GM12878 (cell line): ENCODE data around the gene CYP8B1. TPM values are rescaled to one million over a fixed set of nuclear protein-coding genes. Genes with fewer than 3 reads are reported as not detected.

ENCODE experiments used
- ATAC-seq: fragments of 200-7000 bp; cut with Tn5 transposase; 3 replicates; pipeline ENCODE4 v1.9.1; 2020; ENCODE audit warnings: mild to moderate bottlenecking, moderate library complexity
- BruUV-seq: library from RNA; stranded (reverse); fragments of 400-500 nt; replicated peaks from 2 replicates; lab custom pipeline; 2021; lab: Mats Ljungman, UMichigan
- CTCF ChIA-PET: fragments of 300-600 bp; sonication (Branson Sonifier 250); formaldehyde crosslinking; extraction: SDS; loops from one replicate; lab custom pipeline; 2021; ENCODE audit warnings: inconsistent platforms; lab: Yijun Ruan, JAX
- POLR2A ChIA-PET: fragments of 350-600 bp; formaldehyde crosslinking; extraction: SDS; loops from one replicate; lab custom pipeline; 2021; ENCODE audit warnings: inconsistent platforms; lab: Charles Lee
- RAD21 ChIA-PET: fragments of 300-600 bp; sonication (Branson Sonifier 250); formaldehyde crosslinking; loops from one replicate; lab custom pipeline; 2023; ENCODE audit warnings: antibody characterized with exemption; ENCODE audit not compliant: unreplicated experiment; lab: Charles Lee
- SMC1A ChIA-PET: fragments of 300-600 bp; sonication (Branson Sonifier 250); formaldehyde crosslinking; loops from one replicate; lab custom pipeline; 2023; ENCODE audit not compliant: unreplicated experiment, uncharacterized antibody; lab: Charles Lee
- DNase-seq: peaks from one replicate; pipeline ENCODE4 v3.0.0-alpha.2; 2011; ENCODE audit warnings: low read depth, low spot score
- FAIRE-seq: peaks from 3 replicates; lab custom pipeline; 2011; peaks lifted over from hg19 to GRCh38; lab: Jason Lieb, UNC
- H2AFZ ChIP-seq: 2 replicates; pipeline ENCODE4 v1.6.0; 2011; ENCODE audit warnings: low read depth, low read length, control low read depth; ENCODE audit not compliant: control insufficient read depth
- H3K27ac ChIP-seq: 2 replicates; pipeline ENCODE4 v1.5.1; 2011; ENCODE audit warnings: control low read depth; ENCODE audit not compliant: control insufficient read depth, insufficient read depth
- H3K27me3 ChIP-seq, 2 experiments: replicated peaks in 1 of 2; 2 replicates each; pipeline versions ENCODE4 v1.6.0 to v1.6.1; 2011; ENCODE audit warnings: low read length in 1 of 2; ENCODE audit not compliant: control insufficient read depth in 2 of 2, insufficient read depth in 2 of 2
- H3K36me3 ChIP-seq, 2 experiments: 2 replicates each; pipeline ENCODE4 v1.5.1; 2011; ENCODE audit warnings: low read length in 1 of 2; ENCODE audit not compliant: control insufficient read depth in 2 of 2, insufficient read depth in 2 of 2
- H3K4me1 ChIP-seq: 2 replicates; pipeline ENCODE4 v1.6.1; 2011; ENCODE audit warnings: mild to moderate bottlenecking, low read length, moderate library complexity, mixed read lengths; ENCODE audit not compliant: control insufficient read depth, insufficient read depth
- H3K4me2 ChIP-seq: 2 replicates; pipeline ENCODE4 v1.6.0; 2011; ENCODE audit warnings: control low read depth; ENCODE audit not compliant: control insufficient read depth, insufficient read depth
- H3K4me3 ChIP-seq: fragments of 200-600 bp; sonication (generic); 2 replicates; pipeline ENCODE4 v1.5.1; 2016
- H3K79me2 ChIP-seq: 2 replicates; pipeline ENCODE4 v1.6.0; 2011; ENCODE audit warnings: low read length; ENCODE audit not compliant: control insufficient read depth, insufficient read depth
- H3K9ac ChIP-seq: 2 replicates; pipeline ENCODE4 v1.8.0; 2011; ENCODE audit warnings: low read length, control low read depth, mixed read lengths; ENCODE audit not compliant: control insufficient read depth, insufficient read depth
- H3K9me3 ChIP-seq: replicated peaks from 3 replicates; pipeline ENCODE4 v1.5.1; 2011; ENCODE audit warnings: mild to moderate bottlenecking, low read length; ENCODE audit not compliant: control insufficient read depth, insufficient read depth
- H4K20me1 ChIP-seq: 2 replicates; pipeline ENCODE4 v1.6.0; 2011; ENCODE audit not compliant: control insufficient read depth, insufficient read depth
- ATF7 ChIP-seq: fragments of 450-650 bp; IDR thresholded peaks from 2 replicates; pipeline ENCODE4 v1.6.1; 2016; ENCODE audit warnings: low read depth, mild to moderate bottlenecking
- FOXK2 ChIP-seq: fragments of 450-650 bp; IDR thresholded peaks from 2 replicates; pipeline ENCODE4 v1.6.1; 2017; ENCODE audit warnings: mild to moderate bottlenecking, moderate library complexity
- NR2C1 ChIP-seq: fragments of 450-650 bp; IDR thresholded peaks from 2 replicates; pipeline ENCODE4 v1.6.1; 2017; ENCODE audit warnings: antibody characterized with exemption, mild to moderate bottlenecking, moderate library complexity
- PAX8 ChIP-seq: fragments of 450-650 bp; IDR thresholded peaks from 2 replicates; pipeline ENCODE4 v1.6.1; 2017; ENCODE audit warnings: mild to moderate bottlenecking, moderate library complexity
- WGBS: methylation state at CpG from one replicate; pipeline ENCODE4 v1.1.6; 2016; ENCODE audit warnings: low lambda C conversion rate; ENCODE audit not compliant: insufficient replicate concordance, insufficient coverage; ENCODE audit errors: missing lambda C conversion rate; 5-methylcytosine and 5-hydroxymethylcytosine counted together
- in situ Hi-C: fragments of 300-500 bp; cut with MboI; formaldehyde crosslinking; loops from 9 replicates; pipeline ENCODE4 v1.14.3; 2018; ENCODE audit warnings: mixed read lengths
- intact Hi-C: fragments of 100-400 bp; cut with micrococcal nuclease; formaldehyde crosslinking; loops from one replicate; pipeline ENCODE4 v1.14.2; 2022; ENCODE audit not compliant: unreplicated experiment
- polyA plus RNA-seq, 11 experiments: library from polyadenylated mRNA; depleted of rRNA in 4 of 11; unstranded in 6 of 11; stranded (reverse) in 5 of 11; fragments of >200 nt; fragmentation: Nextera tagmentation in 4 of 11; fragmentation: Illumina TruSeq in 1 of 11; extraction: Ambion mirVana in 4 of 11; extraction: Trizol in 1 of 11; gene quantifications; 1 replicate in 1 of 11; 2 replicates in 10 of 11; pipeline versions ENCODE4 v1.2.1 to v1.2.3, GENCODE V29; 2011 to 2016; ENCODE audit warnings: inconsistent platforms in 2 of 11, missing spikeins in 2 of 11, low read depth in 1 of 11
- total RNA-seq, 4 experiments: library from RNA; depleted of rRNA in 3 of 4; stranded (reverse); fragments of >200 nt in 3 of 4; fragmentation: Illumina TruSeq in 1 of 4; extraction: Trizol in 1 of 4; gene quantifications; 2 replicates each; pipeline versions ENCODE4 v1.2.1 to v1.2.3, GENCODE V29; 2013 to 2021
- TF ChIP-seq, protein P1 (sequence below): IDR thresholded peaks from 2 replicates; pipeline ENCODE4 v1.6.1; 2012; ENCODE audit warnings: improper control_type of control experiment, low read depth, low read length; ENCODE audit not compliant: insufficient replicate concordance
- TF ChIP-seq, protein P2 (sequence below): IDR thresholded peaks from 2 replicates; pipeline ENCODE4 v1.6.1; 2011; ENCODE audit warnings: mild to moderate bottlenecking, low read depth, low read length, moderate library complexity; ENCODE audit not compliant: insufficient replicate concordance

The CYP8B1 gene
- total and polyA plus RNA-seq, 10 of the 15 experiments (the other 5 are each of a cell fraction or from before 2014, with no cell fraction given) = 0.08 TPM; not detected in 9

DNA sequence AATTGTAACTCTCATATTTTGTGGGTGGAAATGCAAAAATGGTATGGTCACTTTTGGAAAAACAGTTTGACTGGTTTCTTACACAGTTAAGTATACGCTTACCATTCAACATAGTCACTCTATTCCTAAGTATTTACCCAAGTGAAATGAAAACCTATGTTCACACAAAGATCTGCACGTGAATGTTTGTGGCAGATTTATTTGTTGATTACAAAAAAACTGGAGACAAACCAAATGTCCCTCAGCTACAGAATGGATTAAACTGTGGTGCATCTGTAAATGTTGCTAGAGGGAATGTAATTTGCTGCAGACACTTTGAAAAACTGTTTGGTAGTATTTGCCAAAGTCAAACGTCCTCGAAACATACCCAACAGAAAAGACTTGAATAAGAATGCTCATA lies 37.1 kb downstream of the CYP8B1 start:
- no peak overlapping the region for H3K4me2 ChIP-seq
- ChIA-PET CTCF (interaction anchor here (0.6 to 3.3 kb wide), 17 partner anchors 7 to 201 kb away, joined by 3 to 39 read pairs (median 9); partner anchors contain the start of gene HIGD1A), POLR2A (interaction anchor here (1.3 kb wide), 1 partner anchor 7 kb away, joined by 4 read pairs; no protein-coding TSS in a partner anchor), RAD21 (interaction anchor here (2.2 kb wide), 1 partner anchor 59 kb away, joined by 18 read pairs; no protein-coding TSS in a partner anchor), SMC1A (interaction anchor here (1.3 to 3.2 kb wide), 4 partner anchors 15 to 59 kb away, joined by 3 to 34 read pairs (median 7); no protein-coding TSS in a partner anchor)
- 58% methylated on average over 4 of the region's 4 CpGs for WGBS
- no peak for TF ChIP-seq ATF7
- no peak for TF ChIP-seq PAX8
- TF ChIP-seq FOXK2 = no peak
- no peak for TF ChIP-seq NR2C1
- H2AFZ ChIP-seq = no peak overlapping the region
- H4K20me1 ChIP-seq = no peaks in the 10 kb centered on the region
- H3K9ac ChIP-seq = no peak overlapping the region
- in situ Hi-C loops (loop anchor here (5.0 kb wide), 2 partner anchors 39 to 56 kb away; partner anchors contain the start of gene CYP8B1), intact Hi-C loops (loop anchor here (2.0 kb wide), 2 partner anchors 42 to 58 kb away; no protein-coding TSS in a partner anchor)
- H3K36me3 ChIP-seq = no peaks in the 10 kb centered on the region
- ATAC-seq = no peak
- H3K9me3 ChIP-seq = no peaks in the 10 kb centered on the region
- H3K79me2 ChIP-seq = no peaks in the 10 kb centered on the region
- H3K4me3 ChIP-seq = no peak overlapping the region
- no TSS peak for BruUV-seq
- H3K27ac ChIP-seq = no peak overlapping the region
- no peaks in the 10 kb centered on the region for H3K4me1 ChIP-seq
- DNase-seq = no peak
- H3K27me3 ChIP-seq = no peaks in the 10 kb centered on the region
- no peak for FAIRE-seq

- no peak for FAIRE-seq
- no peak overlapping the region for H2AFZ ChIP-seq
- CTCF ChIA-PET = no interaction called here
- in situ Hi-C loops = loop anchor here (5.0 kb wide), 2 partner anchors 41 to 54 kb away; partner anchors contain the start of gene CYP8B1
- no peaks in the 10 kb centered on the region for H3K79me2 ChIP-seq
- no peak overlapping the region for H3K9ac ChIP-seq
- 57% methylated on average over 5 of the region's 5 CpGs for WGBS
- TF ChIP-seq, protein P1, sequence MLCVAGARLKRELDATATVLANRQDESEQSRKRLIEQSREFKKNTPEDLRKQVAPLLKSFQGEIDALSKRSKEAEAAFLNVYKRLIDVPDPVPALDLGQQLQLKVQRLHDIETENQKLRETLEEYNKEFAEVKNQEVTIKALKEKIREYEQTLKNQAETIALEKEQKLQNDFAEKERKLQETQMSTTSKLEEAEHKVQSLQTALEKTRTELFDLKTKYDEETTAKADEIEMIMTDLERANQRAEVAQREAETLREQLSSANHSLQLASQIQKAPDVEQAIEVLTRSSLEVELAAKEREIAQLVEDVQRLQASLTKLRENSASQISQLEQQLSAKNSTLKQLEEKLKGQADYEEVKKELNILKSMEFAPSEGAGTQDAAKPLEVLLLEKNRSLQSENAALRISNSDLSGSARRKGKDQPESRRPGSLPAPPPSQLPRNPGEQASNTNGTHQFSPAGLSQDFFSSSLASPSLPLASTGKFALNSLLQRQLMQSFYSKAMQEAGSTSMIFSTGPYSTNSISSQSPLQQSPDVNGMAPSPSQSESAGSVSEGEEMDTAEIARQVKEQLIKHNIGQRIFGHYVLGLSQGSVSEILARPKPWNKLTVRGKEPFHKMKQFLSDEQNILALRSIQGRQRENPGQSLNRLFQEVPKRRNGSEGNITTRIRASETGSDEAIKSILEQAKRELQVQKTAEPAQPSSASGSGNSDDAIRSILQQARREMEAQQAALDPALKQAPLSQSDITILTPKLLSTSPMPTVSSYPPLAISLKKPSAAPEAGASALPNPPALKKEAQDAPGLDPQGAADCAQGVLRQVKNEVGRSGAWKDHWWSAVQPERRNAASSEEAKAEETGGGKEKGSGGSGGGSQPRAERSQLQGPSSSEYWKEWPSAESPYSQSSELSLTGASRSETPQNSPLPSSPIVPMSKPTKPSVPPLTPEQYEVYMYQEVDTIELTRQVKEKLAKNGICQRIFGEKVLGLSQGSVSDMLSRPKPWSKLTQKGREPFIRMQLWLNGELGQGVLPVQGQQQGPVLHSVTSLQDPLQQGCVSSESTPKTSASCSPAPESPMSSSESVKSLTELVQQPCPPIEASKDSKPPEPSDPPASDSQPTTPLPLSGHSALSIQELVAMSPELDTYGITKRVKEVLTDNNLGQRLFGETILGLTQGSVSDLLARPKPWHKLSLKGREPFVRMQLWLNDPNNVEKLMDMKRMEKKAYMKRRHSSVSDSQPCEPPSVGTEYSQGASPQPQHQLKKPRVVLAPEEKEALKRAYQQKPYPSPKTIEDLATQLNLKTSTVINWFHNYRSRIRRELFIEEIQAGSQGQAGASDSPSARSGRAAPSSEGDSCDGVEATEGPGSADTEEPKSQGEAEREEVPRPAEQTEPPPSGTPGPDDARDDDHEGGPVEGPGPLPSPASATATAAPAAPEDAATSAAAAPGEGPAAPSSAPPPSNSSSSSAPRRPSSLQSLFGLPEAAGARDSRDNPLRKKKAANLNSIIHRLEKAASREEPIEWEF = no peak
- TF ChIP-seq, protein P2, sequence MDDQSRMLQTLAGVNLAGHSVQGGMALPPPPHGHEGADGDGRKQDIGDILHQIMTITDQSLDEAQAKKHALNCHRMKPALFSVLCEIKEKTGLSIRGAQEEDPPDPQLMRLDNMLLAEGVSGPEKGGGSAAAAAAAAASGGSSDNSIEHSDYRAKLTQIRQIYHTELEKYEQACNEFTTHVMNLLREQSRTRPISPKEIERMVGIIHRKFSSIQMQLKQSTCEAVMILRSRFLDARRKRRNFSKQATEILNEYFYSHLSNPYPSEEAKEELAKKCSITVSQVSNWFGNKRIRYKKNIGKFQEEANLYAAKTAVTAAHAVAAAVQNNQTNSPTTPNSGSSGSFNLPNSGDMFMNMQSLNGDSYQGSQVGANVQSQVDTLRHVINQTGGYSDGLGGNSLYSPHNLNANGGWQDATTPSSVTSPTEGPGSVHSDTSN = no peak
- TF ChIP-seq, all 136 proteins: peak for 0
- SMC1A ChIA-PET = no interaction called here
- no peak for ATAC-seq
- intact Hi-C loops = no loop called here
- H4K20me1 ChIP-seq = no peaks in the 10 kb centered on the region
- no peak overlapping the region for H3K27ac ChIP-seq
- no peak overlapping the region for H3K4me3 ChIP-seq
- POLR2A ChIA-PET = no interaction called here
- no peaks in the 10 kb centered on the region for H3K4me1 ChIP-seq
- H3K9me3 ChIP-seq = no peaks in the 10 kb centered on the region
- DNase-seq = no peak
- BruUV-seq = no TSS peak
- H3K4me2 ChIP-seq = no peak overlapping the region
- H3K36me3 ChIP-seq = no peaks in the 10 kb centered on the region
- RAD21 ChIA-PET = no interaction called here
- no peaks in the 10 kb centered on the region for H3K27me3 ChIP-seq
These were observed 39.2 kb downstream of the CYP8B1 start for GRCh38 chr3:42836150-42837123.
